RKO (cell line): ENCODE results near the gene DYNLT4.

Experiments used
- DNase-seq: peaks from one replicate; pipeline ENCODE4 v3.0.0-alpha.2; 2016; ENCODE audit warnings: low spot score

The DYNLT4 gene

DNA sequence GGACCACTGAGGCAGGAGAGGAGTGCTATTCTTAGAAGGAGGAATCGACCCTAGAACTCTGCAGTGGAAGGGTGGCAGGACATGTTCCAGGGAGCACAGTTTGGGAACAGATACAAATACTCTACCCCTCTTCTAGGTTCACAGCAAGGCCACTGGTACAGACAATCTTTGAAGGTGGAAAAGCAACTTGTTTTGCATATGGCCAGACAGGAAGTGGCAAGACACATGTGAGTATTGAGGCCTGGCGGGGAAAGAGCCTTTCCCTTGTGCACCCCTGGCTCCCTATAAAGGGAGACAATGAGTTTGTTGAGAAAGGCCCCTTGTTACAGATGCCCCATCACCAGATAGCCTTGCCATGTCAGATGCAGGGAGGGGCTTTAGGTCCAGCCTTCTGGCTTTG lies 49.7 kb downstream of the DYNLT4 start:
- DNase-seq, result no peak
